NB4 (cell line): ENCODE results near the gene TRMT61A.

ENCODE experiments used
- DNase-seq: peaks from one replicate; pipeline ENCODE4 v3.0.0; 2010; ENCODE audit warnings: low read depth
- H3K4me3 ChIP-seq: one replicate; pipeline ENCODE4 v1.5.1; 2011; ENCODE audit warnings: mild to moderate bottlenecking, low read depth, low read length, moderate library complexity
- MYC ChIP-seq: IDR thresholded peaks from 2 replicates; pipeline ENCODE4 v1.6.1; 2011; ENCODE audit warnings: low read depth, low read length
- POLR2A ChIP-seq: IDR thresholded peaks from 2 replicates; pipeline ENCODE4 v1.6.1; 2011; ENCODE audit warnings: mild to moderate bottlenecking; ENCODE audit not compliant: insufficient read length; ENCODE audit errors: extremely low read depth
- TF ChIP-seq, protein P1 (sequence below): IDR thresholded peaks from 2 replicates; pipeline ENCODE4 v1.6.1; 2011; ENCODE audit warnings: low read depth, low read length
- TF ChIP-seq, protein P2 (sequence below): IDR thresholded peaks from one replicate; pipeline ENCODE4 v1.5.1; 2012; ENCODE audit warnings: low read depth, low read length

TRMT61A gene

DNA sequence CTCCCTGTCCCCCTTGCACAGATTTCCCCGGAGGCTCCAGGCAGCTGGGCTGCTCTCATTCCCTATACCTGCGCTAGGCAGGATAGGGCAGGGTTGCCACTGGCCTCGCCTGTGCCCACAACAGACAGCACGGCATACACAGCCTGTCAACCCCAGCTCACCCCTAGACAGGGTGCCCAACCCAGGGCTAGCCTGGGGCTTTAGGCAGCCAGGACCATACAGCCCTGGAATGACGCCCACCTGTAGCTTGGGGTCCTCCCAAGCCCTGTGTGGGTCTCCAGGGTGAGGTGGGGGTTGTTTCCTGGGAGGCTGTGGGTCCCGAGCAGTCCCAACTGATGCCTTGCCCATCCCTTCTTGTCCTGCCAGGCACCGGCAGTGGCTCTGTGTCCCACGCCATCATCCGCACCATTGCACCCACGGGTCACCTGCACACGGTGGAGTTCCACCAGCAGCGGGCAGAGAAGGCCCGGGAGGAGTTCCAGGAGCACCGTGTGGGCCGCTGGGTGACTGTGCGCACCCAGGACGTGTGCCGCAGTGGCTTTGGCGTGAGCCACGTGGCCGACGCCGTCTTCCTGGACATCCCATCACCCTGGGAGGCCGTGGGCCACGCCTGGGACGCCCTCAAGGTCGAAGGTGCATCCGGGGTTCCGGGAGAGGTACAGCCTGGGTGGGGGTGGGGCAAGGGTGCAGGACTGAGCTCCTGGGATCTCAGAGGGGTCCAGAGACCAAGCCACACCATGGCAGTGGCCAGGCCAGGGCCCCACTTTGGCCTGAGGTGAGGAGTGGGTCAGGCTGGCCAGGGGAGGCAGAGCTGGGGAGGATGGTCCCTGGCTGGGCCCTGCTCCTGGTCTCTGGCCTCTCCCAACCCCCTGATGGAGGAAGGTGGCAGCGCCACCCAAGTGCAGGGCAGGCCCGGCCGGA lies 3.5 kb downstream of the TRMT61A start:
- H3K4me3 ChIP-seq = no peak overlapping the region
- DNase-seq = no peak
- TF ChIP-seq, protein P1, sequence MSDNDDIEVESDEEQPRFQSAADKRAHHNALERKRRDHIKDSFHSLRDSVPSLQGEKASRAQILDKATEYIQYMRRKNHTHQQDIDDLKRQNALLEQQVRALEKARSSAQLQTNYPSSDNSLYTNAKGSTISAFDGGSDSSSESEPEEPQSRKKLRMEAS = no peak
- no peak for TF ChIP-seq MYC
- TF ChIP-seq POLR2A = no peak
- TF ChIP-seq, protein P2, sequence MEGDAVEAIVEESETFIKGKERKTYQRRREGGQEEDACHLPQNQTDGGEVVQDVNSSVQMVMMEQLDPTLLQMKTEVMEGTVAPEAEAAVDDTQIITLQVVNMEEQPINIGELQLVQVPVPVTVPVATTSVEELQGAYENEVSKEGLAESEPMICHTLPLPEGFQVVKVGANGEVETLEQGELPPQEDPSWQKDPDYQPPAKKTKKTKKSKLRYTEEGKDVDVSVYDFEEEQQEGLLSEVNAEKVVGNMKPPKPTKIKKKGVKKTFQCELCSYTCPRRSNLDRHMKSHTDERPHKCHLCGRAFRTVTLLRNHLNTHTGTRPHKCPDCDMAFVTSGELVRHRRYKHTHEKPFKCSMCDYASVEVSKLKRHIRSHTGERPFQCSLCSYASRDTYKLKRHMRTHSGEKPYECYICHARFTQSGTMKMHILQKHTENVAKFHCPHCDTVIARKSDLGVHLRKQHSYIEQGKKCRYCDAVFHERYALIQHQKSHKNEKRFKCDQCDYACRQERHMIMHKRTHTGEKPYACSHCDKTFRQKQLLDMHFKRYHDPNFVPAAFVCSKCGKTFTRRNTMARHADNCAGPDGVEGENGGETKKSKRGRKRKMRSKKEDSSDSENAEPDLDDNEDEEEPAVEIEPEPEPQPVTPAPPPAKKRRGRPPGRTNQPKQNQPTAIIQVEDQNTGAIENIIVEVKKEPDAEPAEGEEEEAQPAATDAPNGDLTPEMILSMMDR = no peak

- TF ChIP-seq, protein P1 = no peak
- no peak for TF ChIP-seq MYC
- TF ChIP-seq POLR2A = no peak
- TF ChIP-seq, protein P2 = no peak
- H3K4me3 ChIP-seq = no peak overlapping the region
- DNase-seq = no peak
Measured at GRCh38 chr14:103533137-103533998, 4.4 kb downstream of the TRMT61A start.

GRCh38 chr14:103533999-103534575 lies 5.1 kb downstream of the TRMT61A start:
- no peak for DNase-seq
- TF ChIP-seq MYC (no peak), POLR2A (no peak)
- TF ChIP-seq, protein P2 = no peak
- TF ChIP-seq, protein P1 = no peak
- no peak overlapping the region for H3K4me3 ChIP-seq

DNA sequence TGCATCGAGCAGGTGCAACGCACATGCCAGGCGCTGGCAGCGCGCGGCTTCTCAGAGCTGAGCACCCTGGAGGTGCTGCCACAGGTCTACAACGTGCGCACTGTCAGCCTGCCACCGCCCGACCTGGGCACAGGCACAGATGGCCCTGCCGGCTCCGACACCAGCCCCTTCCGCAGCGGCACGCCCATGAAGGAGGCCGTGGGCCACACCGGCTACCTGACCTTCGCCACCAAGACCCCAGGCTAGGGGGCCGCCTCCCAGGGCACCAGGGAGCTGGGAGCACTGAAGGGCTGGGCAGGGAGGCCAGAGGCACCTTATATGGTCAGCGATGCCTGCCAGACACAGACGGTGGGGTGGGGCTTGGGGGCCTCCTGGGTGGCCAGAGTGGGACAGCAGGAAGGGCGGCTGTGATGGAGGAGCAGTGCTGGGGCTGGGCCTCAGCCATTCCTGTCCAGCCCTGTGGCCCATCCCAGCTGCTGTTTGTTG lies 5.6 kb downstream of the TRMT61A start:
- DNase-seq = no peak
- TF ChIP-seq, protein P1 = no peak
- TF ChIP-seq POLR2A (no peak), MYC (no peak)
- TF ChIP-seq, protein P2 = no peak
- H3K4me3 ChIP-seq = no peak overlapping the region

DNA sequence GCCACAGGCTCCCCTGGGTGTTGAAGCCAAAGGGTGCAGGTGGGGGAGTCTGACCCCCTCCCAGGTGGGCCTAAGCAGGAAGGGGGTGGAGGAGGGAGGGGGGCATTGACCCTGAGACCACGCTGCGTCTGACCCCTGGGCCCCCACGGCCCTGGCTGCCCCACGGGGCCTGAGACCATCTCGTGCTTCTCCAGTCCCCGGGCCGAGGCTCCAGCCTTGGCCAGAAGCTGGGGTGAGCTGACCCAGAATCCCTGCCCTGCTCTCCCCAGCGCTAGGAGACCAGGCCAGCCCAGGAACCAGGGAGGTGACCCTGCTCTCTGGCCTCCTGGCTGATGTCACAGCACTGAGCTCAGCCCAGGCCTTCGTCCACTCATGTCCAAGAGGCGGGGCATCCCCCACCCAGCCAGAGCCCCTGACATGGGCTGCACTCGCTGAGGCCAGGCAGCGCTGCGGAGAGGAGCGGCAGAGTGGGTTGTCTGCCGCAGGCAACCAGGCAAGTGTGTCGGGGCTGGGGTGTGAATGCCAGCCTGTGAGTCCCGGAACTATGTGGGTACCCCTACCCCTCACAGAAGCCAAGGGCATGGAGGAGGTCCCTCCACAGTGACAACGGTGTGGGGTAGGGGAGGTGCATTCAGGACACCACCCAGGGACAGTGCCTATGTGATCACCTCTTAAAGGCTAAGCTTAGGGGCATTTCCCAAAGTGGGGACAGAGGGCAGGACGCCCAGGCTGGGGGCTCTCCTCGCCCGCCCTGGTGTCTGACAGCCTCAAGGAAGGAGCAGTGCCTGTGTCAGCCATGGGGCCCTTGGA lies 6.3 kb downstream of the TRMT61A start:
- DNase-seq = no peak
- TF ChIP-seq, protein P1 = no peak
- TF ChIP-seq, protein P2 = no peak
- TF ChIP-seq POLR2A (no peak), MYC (no peak)

More for the DNA sequence above, 6.3 kb downstream of the TRMT61A start:
- no peak overlapping the region for H3K4me3 ChIP-seq
